SK-N-SH treated with all-trans-retinoic acid at 6 μM for 48 hours (cell line): ENCODE data around the gene NUMA1.

ENCODE experiments used
- ATAC-seq: fragments of 200-7000 bp; cut with Tn5 transposase; 3 replicates; pipeline ENCODE4 v1.9.1; 2020; ENCODE audit warnings: mild to moderate bottlenecking, moderate library complexity
- BACH2 ChIP-seq: fragments of 250-450 bp; sonication (Bioruptor Pico); IDR thresholded peaks from 2 replicates; pipeline ENCODE4 v1.9.0; 2021; ENCODE audit warnings: mild to moderate bottlenecking, borderline replicate concordance
- CREB5 ChIP-seq: fragments of 250-450 bp; sonication (Bioruptor Pico); IDR thresholded peaks from 2 replicates; pipeline ENCODE4 v1.5.1; 2020; ENCODE audit warnings: low read depth, mild to moderate bottlenecking, moderate library complexity
- CSRNP3 ChIP-seq: fragments of 250-450 bp; sonication (Bioruptor Pico); IDR thresholded peaks from 2 replicates; pipeline ENCODE4 v1.5.1; 2021; ENCODE audit warnings: mild to moderate bottlenecking, moderate library complexity
- GLIS3 ChIP-seq: fragments of 250-450 bp; sonication (Bioruptor Pico); IDR thresholded peaks from 2 replicates; pipeline ENCODE4 v1.5.0; 2020; ENCODE audit warnings: mild to moderate bottlenecking, moderate library complexity
- ISL1 ChIP-seq: fragments of 250-450 bp; sonication (Bioruptor Pico); IDR thresholded peaks from 2 replicates; pipeline ENCODE4 v2.1.2; 2022; ENCODE audit warnings: mild to moderate bottlenecking, moderate library complexity
- PATZ1 ChIP-seq: fragments of 250-450 bp; sonication (Bioruptor Pico); IDR thresholded peaks from 2 replicates; pipeline ENCODE4 v1.8.0; 2020; ENCODE audit warnings: mild to moderate bottlenecking, moderate library complexity, borderline replicate concordance
- POU6F1 ChIP-seq: fragments of 250-450 bp; sonication (Bioruptor Pico); IDR thresholded peaks from 2 replicates; pipeline ENCODE4 v1.8.0; 2021; ENCODE audit warnings: low read depth, mild to moderate bottlenecking, moderate library complexity, borderline replicate concordance
- PPARA ChIP-seq: fragments of 250-450 bp; sonication (Bioruptor Pico); IDR thresholded peaks from 2 replicates; pipeline ENCODE4 v1.5.0; 2020; ENCODE audit warnings: mild to moderate bottlenecking, borderline replicate concordance
- RARB ChIP-seq: fragments of 250-450 bp; sonication (Bioruptor Pico); IDR thresholded peaks from 2 replicates; pipeline ENCODE4 v1.8.0; 2021; ENCODE audit warnings: mild to moderate bottlenecking, moderate library complexity
- SNAI2 ChIP-seq: fragments of 250-450 bp; sonication (Bioruptor Pico); IDR thresholded peaks from 2 replicates; pipeline ENCODE4 v1.5.0; 2020; ENCODE audit warnings: mild to moderate bottlenecking, moderate library complexity
- TOX ChIP-seq: fragments of 250-450 bp; sonication (Bioruptor Pico); IDR thresholded peaks from 2 replicates; pipeline ENCODE4 v1.8.0; 2021; ENCODE audit warnings: mild to moderate bottlenecking, moderate library complexity, borderline replicate concordance
- TSHZ2 ChIP-seq: fragments of 250-450 bp; sonication (Bioruptor Pico); IDR thresholded peaks from 2 replicates; pipeline ENCODE4 v1.5.0; 2020; ENCODE audit warnings: mild to moderate bottlenecking, moderate library complexity
- ZC3H10 ChIP-seq: fragments of 250-450 bp; sonication (Bioruptor Pico); IDR thresholded peaks from 2 replicates; pipeline ENCODE4 v1.5.1; 2021; ENCODE audit warnings: mild to moderate bottlenecking, moderate library complexity
- ZNF70 ChIP-seq: fragments of 450-650 bp; formaldehyde crosslinking; IDR thresholded peaks from 2 replicates; pipeline ENCODE4 v1.5.0; 2020; ENCODE audit warnings: mild to moderate bottlenecking, moderate library complexity
- ZNF8 ChIP-seq: fragments of 450-650 bp; formaldehyde crosslinking; IDR thresholded peaks from 2 replicates; pipeline ENCODE4 v1.5.0; 2020; ENCODE audit warnings: mild to moderate bottlenecking, moderate library complexity

NUMA1 gene

GRCh38 chr11:72127923-72128322, 47.6 kb upstream of the NUMA1 start:
- ATAC-seq = no peak
- TF ChIP-seq TSHZ2 (no peak), ZNF8 (CRISPR knock-in tag) (no peak), ISL1 (CRISPR knock-in tag) (no peak), ZC3H10 (CRISPR knock-in tag) (no peak), BACH2 (CRISPR knock-in tag) (no peak), GLIS3 (no peak)

- TF ChIP-seq ZC3H10 (CRISPR knock-in tag) = no peak
- no peak for TF ChIP-seq SNAI2
- TF ChIP-seq ZNF70 (CRISPR knock-in tag) = no peak
- no peak for TF ChIP-seq CREB5
- TF ChIP-seq BACH2 (CRISPR knock-in tag) = no peak
- TF ChIP-seq TOX (CRISPR knock-in tag) = no peak
- no peak for TF ChIP-seq POU6F1 (CRISPR knock-in tag)
- no peak for TF ChIP-seq PPARA (CRISPR knock-in tag)
- TF ChIP-seq RARB (CRISPR knock-in tag) = no peak
- no peak for TF ChIP-seq TSHZ2
- no peak for TF ChIP-seq PATZ1 (CRISPR knock-in tag)
- ATAC-seq = no peak
Observed at GRCh38 chr11:72125956-72126355, 45.6 kb upstream of the NUMA1 start.

- ATAC-seq = no peak
Observed at GRCh38 chr11:72124046-72124445, 43.7 kb upstream of the NUMA1 start.

More at GRCh38 chr11:72124046-72124445, 43.7 kb upstream of the NUMA1 start:
- TF ChIP-seq ZNF70 (CRISPR knock-in tag) (no peak), CSRNP3 (no peak), RARB (CRISPR knock-in tag) (no peak), TOX (CRISPR knock-in tag) (no peak)
